OCI-LY1 (cell line): ENCODE measurements around the gene ZFAND5.

Experiments used
- H2AFZ ChIP-seq: fragments of 200-600 bp; sonication (generic), shearing (Covaris generic); 2 replicates; pipeline ENCODE4 v1.6.0; 2014; ENCODE audit warnings: antibody characterized with exemption, mild to moderate bottlenecking, low read length
- H3F3A ChIP-seq: fragments of 200-600 bp; sonication (generic), shearing (Covaris generic); 2 replicates; pipeline ENCODE4 v1.6.0; 2014; ENCODE audit warnings: mild to moderate bottlenecking, antibody characterized with exemption, low read length, moderate library complexity; ENCODE audit not compliant: insufficient read depth
- H3K27ac ChIP-seq: fragments of 200-600 bp; sonication (generic); 2 replicates; pipeline ENCODE4 v1.5.1; 2014; ENCODE audit warnings: low read length, mixed run types, mild to moderate bottlenecking, low read depth; ENCODE audit not compliant: poor library complexity, severe bottlenecking
- H3K27me3 ChIP-seq: fragments of 200-600 bp; sonication (generic); 2 replicates; pipeline ENCODE4 v1.6.0; 2014; ENCODE audit warnings: antibody characterized with exemption, mild to moderate bottlenecking, low read length, moderate library complexity; ENCODE audit not compliant: insufficient read depth
- H3K36me3 ChIP-seq: fragments of 200-600 bp; sonication (generic); 2 replicates; pipeline ENCODE4 v1.6.1; 2014; ENCODE audit warnings: mild to moderate bottlenecking, antibody characterized with exemption, low read length, moderate library complexity, mixed read lengths; ENCODE audit not compliant: insufficient read depth
- H3K4me1 ChIP-seq: fragments of 200-600 bp; sonication (generic); 2 replicates; pipeline ENCODE4 v1.5.1; 2014; ENCODE audit warnings: mild to moderate bottlenecking, low read length, moderate library complexity; ENCODE audit not compliant: insufficient read depth, severe bottlenecking
- H3K4me2 ChIP-seq: fragments of 200-600 bp; sonication (generic), shearing (Covaris generic); 2 replicates; pipeline ENCODE4 v1.6.1; 2014; ENCODE audit warnings: low read length
- H3K4me3 ChIP-seq: fragments of 200-600 bp; sonication (generic); 2 replicates; pipeline ENCODE4 v1.5.1; 2014; ENCODE audit warnings: low read length, low read depth, mild to moderate bottlenecking, mixed read lengths; ENCODE audit not compliant: poor library complexity, severe bottlenecking
- H3K79me2 ChIP-seq: fragments of 200-600 bp; shearing (Covaris generic); 2 replicates; pipeline ENCODE4 v1.6.1; 2016; ENCODE audit warnings: mixed run types, low read length, mixed read lengths; ENCODE audit not compliant: insufficient read depth
- H3K9ac ChIP-seq: fragments of 200-600 bp; sonication (generic), shearing (Covaris generic); 2 replicates; pipeline ENCODE4 v1.6.1; 2014; ENCODE audit warnings: mild to moderate bottlenecking, low read length, mixed read lengths
- H3K9me2 ChIP-seq: fragments of 200-600 bp; sonication (generic), shearing (Covaris generic); 2 replicates; pipeline ENCODE4 v1.6.1; 2014; ENCODE audit warnings: low read depth, mild to moderate bottlenecking, low read length, mixed read lengths
- H3K9me3 ChIP-seq: fragments of 200-600 bp; shearing (Covaris generic); 2 replicates; pipeline ENCODE4 v1.6.1; 2014; ENCODE audit warnings: low read length, mixed read lengths
- H4K20me1 ChIP-seq: fragments of 200-600 bp; sonication (generic), shearing (Covaris generic); 2 replicates; pipeline ENCODE4 v1.6.0; 2016; ENCODE audit warnings: mild to moderate bottlenecking, low read length; ENCODE audit not compliant: insufficient read depth
- CTCF ChIP-seq: fragments of 200-600 bp; sonication (generic), shearing (Covaris generic); IDR thresholded peaks from 2 replicates; pipeline ENCODE4 v1.5.1; 2017; ENCODE audit warnings: mild to moderate bottlenecking, antibody characterized with exemption, low read length, moderate library complexity, mixed read lengths
- EZH2 ChIP-seq: fragments of 200-600 bp; sonication (generic), shearing (Covaris generic); IDR thresholded peaks from 2 replicates; pipeline ENCODE4 v1.8.0; 2017; ENCODE audit warnings: borderline replicate concordance, mixed run types, mild to moderate bottlenecking, antibody characterized with exemption, low read length, moderate library complexity, mixed read lengths

ZFAND5 gene

GRCh38 chr9:72306761-72307160 is 58.2 kb downstream of the ZFAND5 start:
- no peaks in the 10 kb centered on the region for H3K79me2 ChIP-seq
- no peaks in the 10 kb centered on the region for H3K36me3 ChIP-seq
- no peaks in the 10 kb centered on the region for H3K4me1 ChIP-seq
- H3K27ac ChIP-seq, result no peak overlapping the region
- no peak overlapping the region for H3K4me2 ChIP-seq
- no peaks in the 10 kb centered on the region for H3K27me3 ChIP-seq
- no peak overlapping the region for H2AFZ ChIP-seq
- H4K20me1 ChIP-seq, result no peaks in the 10 kb centered on the region
- no peak overlapping the region for H3K9ac ChIP-seq
- H3K9me2 ChIP-seq, result no peaks in the 10 kb centered on the region
- no peaks in the 10 kb centered on the region for H3K9me3 ChIP-seq
- H3F3A ChIP-seq, result no peaks in the 10 kb centered on the region
- no peak overlapping the region for H3K4me3 ChIP-seq
- no peak for TF ChIP-seq EZH2
- TF ChIP-seq CTCF, result no peak

DNA sequence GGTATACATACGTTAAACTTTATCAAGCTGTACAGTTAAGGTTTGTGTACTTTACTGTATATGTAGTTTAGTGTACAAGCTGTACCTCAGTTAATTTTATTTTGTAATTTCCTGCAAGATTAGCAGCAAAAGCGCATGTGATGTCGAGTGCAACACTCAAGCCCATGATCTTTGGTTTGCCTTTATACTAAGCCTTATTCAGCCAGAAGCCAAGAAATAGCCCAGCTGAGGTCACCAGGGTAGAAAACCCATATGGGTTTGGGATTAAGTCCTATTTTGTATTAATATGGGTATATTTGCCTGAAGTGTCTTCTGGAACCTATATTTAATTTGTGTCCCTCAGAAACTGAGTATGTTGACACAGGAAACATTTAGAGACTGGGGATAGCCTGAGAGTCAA is 59.3 kb downstream of the ZFAND5 start:
- Histone ChIP-seq H3F3A (no peaks in the 10 kb centered on the region), H3K9me3 (no peaks in the 10 kb centered on the region), H3K4me1 (no peaks in the 10 kb centered on the region), H3K9ac (no peak overlapping the region), H3K79me2 (no peaks in the 10 kb centered on the region), H3K27ac (no peak overlapping the region), H3K4me2 (no peak overlapping the region), H4K20me1 (no peaks in the 10 kb centered on the region), H3K36me3 (no peaks in the 10 kb centered on the region), H2AFZ (no peak overlapping the region), H3K9me2 (no peaks in the 10 kb centered on the region), H3K27me3 (no peaks in the 10 kb centered on the region), H3K4me3 (no peak overlapping the region)
- no peak for TF ChIP-seq CTCF
- TF ChIP-seq EZH2, result no peak

DNA sequence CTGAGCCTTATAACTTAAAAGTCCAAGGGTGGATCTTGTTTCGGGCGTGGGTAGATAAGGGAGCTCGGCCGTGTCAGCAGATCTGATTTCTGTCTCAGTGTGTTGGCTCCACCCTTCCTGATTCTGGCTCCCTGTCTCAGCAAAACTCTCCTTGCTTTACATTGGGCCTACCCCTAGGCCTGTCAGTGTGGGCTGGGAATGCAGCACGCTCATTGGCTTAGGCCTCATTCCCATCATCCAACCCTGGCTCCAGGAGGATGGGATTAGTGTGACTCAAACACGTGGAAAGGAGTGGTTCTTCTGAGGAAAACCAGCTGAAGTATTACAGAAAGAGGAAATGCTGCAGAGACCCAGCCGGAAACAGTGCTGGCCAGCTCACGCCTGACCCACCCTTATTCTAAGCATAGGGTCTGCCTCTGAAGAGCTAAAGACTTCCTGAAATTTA is 59.9 kb downstream of the ZFAND5 start:
- Histone ChIP-seq H3K4me3 (no peak overlapping the region), H3F3A (no peaks in the 10 kb centered on the region), H4K20me1 (no peaks in the 10 kb centered on the region), H3K27me3 (no peaks in the 10 kb centered on the region), H3K4me1 (no peaks in the 10 kb centered on the region), H3K9me3 (no peaks in the 10 kb centered on the region), H3K36me3 (no peaks in the 10 kb centered on the region), H3K27ac (no peak overlapping the region), H3K9ac (no peak overlapping the region), H2AFZ (no peak overlapping the region), H3K79me2 (no peaks in the 10 kb centered on the region), H3K9me2 (no peaks in the 10 kb centered on the region), H3K4me2 (no peak overlapping the region)
- TF ChIP-seq CTCF (no peak), EZH2 (no peak)
